Prostate gland (tissue), 2 donors: ENCODE data around the gene CCSER1. TPM values are rescaled to one million over a fixed set of nuclear protein-coding genes. Genes with fewer than 3 reads are reported as not detected.

Source experiments
- DNase-seq: peaks from one replicate; pipeline ENCODE4 v3.0.0-alpha.2; 2019; ENCODE audit warnings: low spot score
- H3K27ac ChIP-seq, 2 donors: fragments of 200-600 bp; sonication (generic); 2 replicates each; pipeline ENCODE4 v1.5.1; 2017 to 2019
- H3K27me3 ChIP-seq: fragments of 200-600 bp; sonication (generic); replicated peaks from 2 replicates; pipeline ENCODE4 v1.5.1; 2019; ENCODE audit not compliant: insufficient read depth
- H3K36me3 ChIP-seq, 2 donors: fragments of 200-600 bp; sonication (generic); 1 replicate in 1 of 2; 2 replicates in 1 of 2; pipeline versions ENCODE4 v1.5.1 to v1.8.1; 2017 to 2019
- H3K4me1 ChIP-seq: fragments of 200-600 bp; sonication (generic); replicated peaks from 2 replicates; pipeline ENCODE4 v1.5.1; 2019
- H3K4me3 ChIP-seq, 2 donors: fragments of 200-600 bp; sonication (generic); 2 replicates each; pipeline ENCODE4 v1.5.1; 2017 to 2019
- H3K9me3 ChIP-seq: fragments of 200-600 bp; sonication (generic); 2 replicates; pipeline ENCODE4 v1.5.1; 2017
- CTCF ChIP-seq, 4 experiments: fragments of 200-600 bp in 2 of 4; fragments of 450-650 bp in 2 of 4; sonication (generic) in 2 of 4; IDR thresholded peaks; 1 replicate in 3 of 4; 2 replicates in 1 of 4; pipeline ENCODE4 v1.5.1; 2016 to 2019; ENCODE audit warnings: antibody characterized with exemption in 4 of 4, mild to moderate bottlenecking in 2 of 4, moderate library complexity in 2 of 4
- POLR2A ChIP-seq: fragments of 450-650 bp; IDR thresholded peaks from one replicate; pipeline ENCODE4 v1.6.1; 2016; ENCODE audit warnings: antibody characterized with exemption, mild to moderate bottlenecking
- POLR2AphosphoS5 ChIP-seq: sonication (generic); formaldehyde crosslinking; IDR thresholded peaks from one replicate; pipeline ENCODE4 v1.6.1; 2017; ENCODE audit warnings: antibody characterized with exemption
- WGBS: methylation state at CpG from one replicate; pipeline ENCODE4 v1.1.5; 2018; 5-methylcytosine and 5-hydroxymethylcytosine counted together
- intact Hi-C: fragments of 100-400 bp; cut with DNase I; formaldehyde crosslinking; loops from one replicate; pipeline ENCODE4 v1.14.2; 2022
- total RNA-seq, 2 donors: library from RNA; depleted of rRNA; stranded (reverse); fragments of >200 nt; gene quantifications; one replicate each; pipeline ENCODE4 v1.1.0, GENCODE V29; 2016

CCSER1 gene
- total RNA-seq, 2 donors from 2014 or later, result 11.9 to 32.2 TPM

DNA sequence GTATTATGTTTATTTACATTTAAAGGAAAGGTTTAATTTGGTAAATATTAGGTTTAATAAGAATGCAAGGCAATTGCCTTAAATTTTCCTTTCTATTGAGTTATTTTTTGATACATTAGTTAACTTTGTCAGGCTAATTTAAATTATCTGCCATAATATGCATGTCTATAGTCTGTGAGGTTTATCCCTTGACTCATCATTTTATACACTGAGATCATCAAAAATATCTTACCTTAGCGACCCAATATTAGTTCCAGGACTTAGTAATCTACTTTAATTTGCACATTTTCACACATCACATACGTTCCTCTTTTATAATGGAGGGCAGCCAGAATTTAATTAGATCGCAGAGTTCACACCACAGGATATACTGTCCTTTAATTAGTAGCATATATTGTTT lies 1177.1 kb downstream of the CCSER1 start:
- WGBS, result 80% methylated on average over 3 of the region's 3 CpGs
- intact Hi-C loops, result no loop called here
- Histone ChIP-seq H3K36me3 (no peaks in the 10 kb centered on the region), H3K4me3 (no peak overlapping the region), H3K4me1 (no peaks in the 10 kb centered on the region), H3K9me3 (no peaks in the 10 kb centered on the region), H3K27me3 (no peaks in the 10 kb centered on the region), H3K27ac (no peak overlapping the region)
- no peak for TF ChIP-seq POLR2AphosphoS5
- TF ChIP-seq POLR2A, result no peak
- TF ChIP-seq CTCF (IDR thresholded peaks at IDR 0.05), result no peak
- DNase-seq, result no peak

DNA sequence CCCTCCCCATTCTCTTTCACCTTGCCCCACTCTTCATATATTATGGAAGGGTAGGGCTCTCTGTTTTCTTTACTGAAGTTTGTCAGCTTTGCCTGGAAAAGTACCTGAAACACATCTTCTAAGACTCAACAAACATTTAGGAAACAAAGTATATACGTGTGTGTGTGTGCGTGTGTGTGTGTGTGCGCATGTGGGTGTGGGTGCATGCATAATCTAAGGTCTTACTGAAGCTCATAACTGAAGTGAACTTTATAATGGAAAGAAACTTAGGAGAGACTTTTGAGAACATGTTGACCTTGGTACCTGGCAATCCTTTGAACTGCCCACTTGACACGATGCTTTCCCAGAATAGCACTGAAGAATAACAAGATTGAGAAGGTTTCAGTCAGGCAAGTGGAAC lies 1190.2 kb downstream of the CCSER1 start:
- intact Hi-C loops, result no loop called here
- TF ChIP-seq CTCF (IDR thresholded peaks at IDR 0.05) (no peak), POLR2AphosphoS5 (no peak), POLR2A (no peak)

GRCh38 chr4:91319556-91320268 lies 1192.5 kb downstream of the CCSER1 start:
- no peaks in the 10 kb centered on the region for H3K27me3 ChIP-seq
- no peak for DNase-seq
- H3K4me3 ChIP-seq, result no peak overlapping the region
- H3K4me1 ChIP-seq, result no peaks in the 10 kb centered on the region
- no peaks in the 10 kb centered on the region for H3K36me3 ChIP-seq
- WGBS, result 82% methylated on average over 4 of the region's 4 CpGs
- no peak for TF ChIP-seq POLR2AphosphoS5
- no peak for TF ChIP-seq POLR2A
- no peak for TF ChIP-seq CTCF (IDR thresholded peaks at IDR 0.05)
- intact Hi-C loops, result no loop called here
- no peak overlapping the region for H3K27ac ChIP-seq
- no peaks in the 10 kb centered on the region for H3K9me3 ChIP-seq

More for the DNA sequence above, 1190.2 kb downstream of the CCSER1 start:
- 95% methylated on average over 4 of the region's 4 CpGs for WGBS
- Histone ChIP-seq H3K27me3 (no peaks in the 10 kb centered on the region), H3K36me3 (no peaks in the 10 kb centered on the region), H3K9me3 (no peaks in the 10 kb centered on the region), H3K4me3 (no peak overlapping the region), H3K27ac (no peak overlapping the region), H3K4me1 (no peaks in the 10 kb centered on the region)
- no peak for DNase-seq

DNA sequence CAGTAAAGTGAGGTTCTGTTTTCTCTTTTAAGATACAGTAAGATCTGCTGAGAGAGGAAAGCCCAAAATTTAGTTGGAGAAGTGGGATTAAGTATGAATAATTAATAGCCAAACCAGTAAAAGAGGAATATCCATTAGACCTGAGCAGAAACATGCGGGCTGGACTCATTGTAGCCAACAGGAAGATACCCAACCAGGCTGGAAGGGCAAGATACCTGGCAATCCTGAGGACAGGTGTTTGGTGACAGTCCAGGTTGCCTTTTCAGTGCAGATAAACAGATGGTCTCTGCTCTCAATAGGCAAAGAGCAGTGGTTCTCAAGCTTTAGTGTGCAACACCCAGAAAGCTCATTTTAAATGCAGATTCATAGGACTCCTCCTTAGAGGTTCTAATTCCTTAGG lies 1195.8 kb downstream of the CCSER1 start:
- WGBS, result 74% methylated on average over 1 of the region's 1 CpG
- intact Hi-C loops, result no loop called here
- no peak for DNase-seq

More for the DNA sequence above, 1195.8 kb downstream of the CCSER1 start:
- H3K4me3 ChIP-seq, result no peak overlapping the region
- H3K36me3 ChIP-seq, result no peaks in the 10 kb centered on the region
- no peaks in the 10 kb centered on the region for H3K9me3 ChIP-seq
- H3K27me3 ChIP-seq, result no peaks in the 10 kb centered on the region
- TF ChIP-seq CTCF (IDR thresholded peaks at IDR 0.05), result no peak
- H3K27ac ChIP-seq, result no peak overlapping the region
- no peaks in the 10 kb centered on the region for H3K4me1 ChIP-seq
